Caki2 (cell line): Measurements from ENCODE around the gene SYT8. TPM values are rescaled to one million over a fixed set of nuclear protein-coding genes. Genes with fewer than 3 reads are reported as not detected.

Experiments used
- total RNA-seq: library from RNA; depleted of rRNA; stranded (reverse); fragments of >200 nt; shearing (Covaris generic); gene quantifications from 2 replicates; pipeline ENCODE4 v1.2.3, GENCODE V29; 2014; ENCODE audit warnings: low replicate concordance; rRNA removed

The SYT8 gene
- total RNA-seq, 1 experiment from 2014 or later = not detected

Other genes with a start within 250 kb of the SYT8 start
- not detected in 2 replicates for gene KRTAP5-1, start 249.7 kb upstream of the SYT8 start, total RNA-seq
- not detected in 2 replicates for gene KRTAP5-2, start 236.7 kb upstream of the SYT8 start, total RNA-seq
- gene KRTAP5-3, start 226.5 kb upstream of the SYT8 start, total RNA-seq = not detected in 2 replicates
- not detected in 2 replicates for gene KRTAP5-4, start 212.9 kb upstream of the SYT8 start, total RNA-seq
- not detected in 2 replicates for gene KRTAP5-5, start 205.2 kb upstream of the SYT8 start, total RNA-seq
- gene KRTAP5-6, start 137.8 kb upstream of the SYT8 start, total RNA-seq = not detected in 2 replicates
- 0.55 and 2.7 TPM in 2 replicates for gene IFITM10, start 84.4 kb upstream of the SYT8 start, total RNA-seq
- gene CTSD, start 71.1 kb upstream of the SYT8 start, total RNA-seq = 1,431 and 1,654 TPM in 2 replicates
- not detected in 2 replicates for gene TNNI2, start 4.0 kb downstream of the SYT8 start, total RNA-seq
- not detected in 2 replicates for gene LSP1, start 18.1 kb downstream of the SYT8 start, total RNA-seq
- not detected in 2 replicates for gene PRR33, start 56.9 kb downstream of the SYT8 start, total RNA-seq
- not detected in 2 replicates for gene TNNT3, start 84.7 kb downstream of the SYT8 start, total RNA-seq
- gene MRPL23, start 112.3 kb downstream of the SYT8 start, total RNA-seq = 156 and 211 TPM in 2 replicates
- 5.6 and 9.3 TPM in 2 replicates for gene H19, start 162.9 kb downstream of the SYT8 start, total RNA-seq